HG02870 (cell line): Measurements from ENCODE around the gene ARHGEF16.

ENCODE experiments used
- ATAC-seq: cut with Tn5 transposase; IDR thresholded peaks from one replicate; pipeline ENCODE4 v1.9.1; 2021; ENCODE audit warnings: mild to moderate bottlenecking, moderate library complexity; ENCODE audit not compliant: unreplicated experiment

ARHGEF16 gene

DNA sequence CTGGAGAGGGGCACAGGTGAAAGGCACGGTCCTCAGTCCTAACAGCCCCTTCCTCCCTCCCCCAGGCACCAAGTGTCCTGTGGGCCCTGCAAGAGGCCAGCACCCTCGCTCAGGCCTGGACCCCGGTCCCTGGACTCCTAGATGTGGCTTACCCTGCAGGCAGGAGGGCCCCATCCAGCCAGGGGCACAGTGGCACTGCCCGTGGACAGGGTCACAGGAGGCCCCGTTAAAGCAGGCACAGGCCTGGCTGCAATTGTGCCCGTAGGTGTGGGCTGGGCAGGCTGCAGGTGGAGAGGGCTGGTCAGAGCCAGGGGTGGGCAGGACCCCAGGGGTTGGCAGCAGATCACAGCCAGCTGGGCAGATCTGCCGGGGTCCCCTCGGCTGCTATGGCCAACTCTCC lies 44.5 kb downstream of the ARHGEF16 start:
- ATAC-seq, result no peak

GRCh38 chr1:3499611-3500010 lies 45.1 kb downstream of the ARHGEF16 start:
- ATAC-seq, result no peak

GRCh38 chr1:3500265-3500835 lies 45.9 kb downstream of the ARHGEF16 start:
- no peak for ATAC-seq

DNA sequence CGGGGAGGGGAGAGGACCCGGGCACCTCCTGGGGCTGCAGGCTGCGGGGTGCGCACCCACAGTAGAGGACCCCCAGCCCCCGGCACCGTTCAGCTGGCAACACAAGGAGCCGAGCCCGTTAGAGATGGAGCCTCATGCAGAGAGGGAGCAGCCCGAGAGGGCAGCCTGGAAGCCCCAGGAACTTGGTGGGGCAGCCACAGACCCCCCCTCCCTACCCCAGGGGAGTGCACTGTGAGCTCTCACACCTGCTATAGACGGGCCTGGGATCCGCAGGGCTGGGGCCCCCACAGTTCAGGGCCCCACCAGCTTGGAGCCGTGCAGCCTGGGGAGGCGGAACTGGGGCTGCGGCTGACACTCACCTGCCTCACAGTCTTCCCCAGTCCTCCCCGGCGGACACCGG lies 47.0 kb downstream of the ARHGEF16 start:
- ATAC-seq, result no peak

DNA sequence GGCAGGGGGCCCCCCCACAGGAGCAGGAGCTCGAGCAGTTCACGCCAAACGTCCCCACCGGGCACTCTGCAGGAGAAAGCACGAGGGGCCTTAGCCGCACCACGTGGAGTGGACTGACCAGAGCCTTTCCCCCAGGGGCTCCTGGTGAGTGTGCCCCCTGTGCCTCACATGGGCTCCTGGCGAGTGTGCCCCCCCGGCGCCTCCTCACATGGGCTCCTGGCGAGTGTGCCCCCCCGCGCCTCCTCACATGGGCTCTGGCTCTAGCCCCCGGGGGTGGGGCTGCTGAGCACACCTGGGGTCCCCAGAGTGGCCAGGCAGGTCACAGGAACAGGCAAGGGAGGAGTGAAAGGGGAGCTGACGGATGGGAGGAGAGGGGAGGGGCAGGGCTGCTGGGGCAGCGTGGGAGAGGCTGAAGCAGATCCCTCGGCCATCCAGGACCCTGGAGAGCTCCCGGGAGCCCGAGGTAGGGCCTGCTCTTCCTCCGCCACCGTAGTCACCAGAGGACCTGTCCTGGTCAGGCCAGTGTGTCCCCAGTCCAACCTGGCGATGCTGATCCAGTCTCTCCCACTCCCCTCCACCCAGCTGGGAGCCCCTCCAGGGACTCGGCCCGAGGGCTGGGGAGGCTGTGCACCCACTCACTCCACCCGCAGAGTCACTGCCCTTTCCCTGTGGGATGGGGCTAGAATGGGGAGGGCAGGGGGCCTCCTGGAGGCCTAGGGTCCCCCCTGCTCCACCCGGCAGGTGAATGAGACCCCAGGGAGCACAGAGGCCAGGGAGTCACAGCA lies 47.6 kb downstream of the ARHGEF16 start:
- no peak for ATAC-seq

DNA sequence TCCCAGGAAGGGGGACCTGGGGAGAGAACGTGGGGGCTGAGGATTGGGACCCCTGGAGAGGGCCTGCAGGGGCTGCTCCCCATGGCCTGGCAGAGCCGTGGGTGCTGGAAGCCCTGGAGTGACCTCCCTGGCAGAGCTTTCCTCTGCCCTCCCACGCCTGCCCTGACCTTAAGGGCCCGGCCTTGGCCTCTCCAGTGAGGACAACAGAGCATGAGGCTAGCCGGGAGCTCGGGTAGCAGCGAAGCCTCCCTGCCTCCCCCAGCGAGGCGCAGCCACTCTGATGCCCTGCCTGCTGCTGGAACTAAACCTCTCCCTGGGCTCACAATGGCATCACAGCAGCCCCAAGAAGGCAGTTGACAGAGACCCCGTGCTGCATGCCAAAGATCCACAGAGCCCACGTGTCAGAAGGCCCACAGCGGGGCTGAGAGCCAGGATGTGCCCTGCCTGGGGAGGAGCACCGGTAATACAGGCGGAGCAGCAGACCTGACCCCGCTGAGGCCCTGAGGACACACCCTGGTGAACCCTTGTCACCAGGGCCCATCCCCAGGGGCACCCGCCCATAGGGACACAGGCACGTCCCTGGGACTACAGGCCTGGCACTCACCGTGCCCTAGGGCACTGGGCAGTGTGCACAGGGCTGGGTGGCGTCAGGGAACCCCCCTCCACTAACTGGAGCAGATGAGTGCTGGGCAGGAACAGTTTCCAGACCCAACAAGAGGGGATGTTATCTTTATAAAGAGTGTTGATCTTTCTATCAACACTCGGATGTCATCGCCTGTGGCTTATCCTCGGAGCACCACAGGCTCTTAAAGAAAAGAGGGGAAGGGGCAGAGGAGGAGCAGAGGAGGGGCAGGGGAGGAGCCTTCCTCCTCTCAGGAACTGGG lies 48.4 kb downstream of the ARHGEF16 start:
- no peak for ATAC-seq

DNA sequence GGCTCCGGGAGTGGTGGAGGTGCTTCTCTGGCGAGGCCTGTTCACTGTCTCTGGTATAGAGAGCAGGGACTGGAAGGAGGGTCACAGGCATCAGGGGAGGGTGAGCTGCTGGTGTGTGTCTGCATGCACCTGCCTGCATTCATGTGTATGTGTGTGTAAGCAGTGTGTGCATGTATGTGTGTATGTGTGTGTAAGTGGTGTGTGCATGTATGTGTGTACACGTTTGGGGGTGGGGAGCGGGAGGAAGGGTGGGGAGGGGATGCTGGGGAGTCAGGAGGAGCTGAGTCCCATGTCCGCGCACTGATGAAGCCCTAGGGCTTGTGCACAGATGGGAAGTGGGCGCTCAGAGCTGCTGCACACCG lies 49.0 kb downstream of the ARHGEF16 start:
- no peak for ATAC-seq

- ATAC-seq, result no peak
These were observed 49.8 kb downstream of the ARHGEF16 start for GRCh38 chr1:3504151-3504821.

DNA sequence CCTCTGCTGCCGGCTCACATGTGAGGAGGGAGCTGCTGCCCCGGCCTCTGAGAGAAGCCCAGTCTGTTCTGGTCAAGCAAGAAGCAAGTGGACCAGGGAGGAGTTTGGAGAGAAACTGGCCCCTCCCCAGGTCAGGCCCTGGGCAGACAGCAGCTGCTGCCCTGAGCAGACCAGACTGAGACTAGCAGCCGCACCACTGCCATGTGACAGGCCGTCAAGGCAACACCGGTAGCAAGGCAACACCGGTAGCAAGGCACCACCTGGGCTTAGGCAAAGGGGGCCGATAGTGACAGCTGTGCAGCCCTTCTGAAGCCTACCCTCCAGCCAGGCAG lies 50.3 kb downstream of the ARHGEF16 start:
- no peak for ATAC-seq

DNA sequence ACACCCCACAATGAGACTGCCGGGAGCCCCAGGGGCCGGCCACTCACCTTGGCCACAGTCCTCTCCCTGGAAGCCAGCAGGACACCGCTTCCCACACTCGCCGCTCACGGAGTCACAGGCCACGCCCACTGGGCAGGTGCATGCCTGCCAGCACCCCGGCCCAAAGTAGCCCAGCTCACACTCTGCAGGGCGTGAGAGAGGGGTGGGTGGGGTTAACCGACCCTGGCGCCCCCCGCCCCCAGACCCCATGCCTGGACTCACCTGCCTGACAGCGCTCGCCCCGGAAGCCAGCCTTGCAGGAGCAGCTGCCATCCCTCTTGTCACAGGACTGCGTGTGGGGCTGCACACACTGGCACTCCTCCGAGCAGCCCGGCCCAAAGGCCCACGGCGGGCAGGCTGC lies 50.7 kb downstream of the ARHGEF16 start:
- ATAC-seq, result no peak

GRCh38 chr1:3506041-3506440 lies 51.6 kb downstream of the ARHGEF16 start:
- no peak for ATAC-seq

DNA sequence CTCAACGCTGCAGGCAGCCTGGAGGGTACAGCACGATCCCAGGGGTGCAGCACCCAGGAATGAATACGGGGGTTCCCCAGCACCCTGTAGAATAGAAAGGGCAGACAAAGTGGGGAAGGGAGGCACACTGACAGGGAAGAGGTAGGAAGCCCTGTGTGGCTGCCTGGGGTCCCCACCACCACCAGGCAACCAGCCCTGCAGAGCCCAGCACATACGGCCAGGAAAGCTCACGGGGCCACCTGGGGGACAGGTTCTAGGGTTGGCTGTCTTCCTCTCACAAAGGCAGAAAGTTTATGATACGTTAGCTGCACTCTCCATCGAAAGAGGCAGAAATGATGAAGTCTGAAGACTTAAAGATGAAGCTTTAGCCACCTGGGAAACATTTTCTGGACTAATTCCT lies 52.5 kb downstream of the ARHGEF16 start:
- no peak for ATAC-seq

DNA sequence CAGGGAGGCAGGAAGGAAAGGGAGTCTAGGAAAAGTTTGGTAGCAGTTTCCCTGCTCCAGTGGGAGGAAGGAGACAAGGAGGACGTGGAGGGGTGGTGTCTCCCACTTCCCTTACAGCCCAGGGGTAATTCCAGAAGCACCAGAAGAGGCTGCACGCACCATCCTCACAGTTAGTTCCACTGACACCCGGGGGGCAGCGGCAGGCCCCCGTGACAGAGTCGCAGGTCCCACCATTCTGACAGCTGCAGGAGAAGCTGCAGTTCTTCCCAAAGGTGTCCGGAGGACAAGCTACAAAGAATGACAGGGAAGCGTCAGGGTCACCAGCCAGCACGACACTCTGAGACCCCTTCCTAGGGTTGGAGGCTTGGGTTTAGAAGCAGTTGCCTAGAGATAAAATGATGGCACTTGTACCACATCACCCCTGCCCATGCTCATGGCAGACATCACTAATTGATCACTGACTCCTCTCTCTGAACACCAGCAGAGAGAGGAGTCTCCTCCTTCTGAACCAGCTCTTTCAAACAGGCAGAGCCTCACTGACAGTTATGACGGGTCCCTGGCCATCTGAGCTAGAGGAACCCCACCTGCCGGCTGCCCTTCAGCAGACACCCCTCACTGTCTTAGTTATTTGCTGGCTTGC lies 53.3 kb downstream of the ARHGEF16 start:
- ATAC-seq, result no peak

DNA sequence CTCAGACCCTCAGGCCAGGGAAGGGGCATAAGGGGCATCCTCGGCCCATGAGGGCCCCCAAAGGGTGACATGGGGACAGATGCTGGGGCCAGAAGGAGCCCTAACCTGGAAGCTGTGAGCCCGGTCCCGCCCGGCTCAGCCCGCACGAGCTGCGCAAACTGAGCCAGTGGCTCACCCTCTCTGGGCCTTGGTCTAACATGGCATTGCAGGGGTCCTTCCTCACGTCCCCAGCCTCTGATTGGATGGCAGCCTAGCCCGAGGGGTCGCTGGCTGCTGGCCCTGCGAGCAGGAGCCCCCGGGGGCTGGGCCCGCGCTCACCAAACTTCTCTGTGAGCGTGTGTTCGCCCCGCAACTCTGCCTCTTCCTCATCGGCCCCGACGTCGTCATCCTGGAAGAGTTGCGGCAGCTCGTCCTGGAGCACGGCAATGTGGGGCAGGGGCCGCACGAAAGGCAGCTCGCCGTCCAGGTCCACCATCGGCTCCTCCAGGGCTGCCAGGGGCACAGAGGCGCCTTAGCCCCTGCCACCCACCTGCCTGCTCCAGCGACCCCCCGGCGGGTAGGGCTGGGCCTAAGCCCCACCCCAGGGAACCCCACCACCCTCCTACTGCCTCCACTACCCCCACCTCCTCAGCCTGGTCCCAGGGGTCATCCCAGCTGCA lies 54.4 kb downstream of the ARHGEF16 start:
- ATAC-seq, result no peak

GRCh38 chr1:3509721-3510120 lies 55.3 kb downstream of the ARHGEF16 start:
- no peak for ATAC-seq

DNA sequence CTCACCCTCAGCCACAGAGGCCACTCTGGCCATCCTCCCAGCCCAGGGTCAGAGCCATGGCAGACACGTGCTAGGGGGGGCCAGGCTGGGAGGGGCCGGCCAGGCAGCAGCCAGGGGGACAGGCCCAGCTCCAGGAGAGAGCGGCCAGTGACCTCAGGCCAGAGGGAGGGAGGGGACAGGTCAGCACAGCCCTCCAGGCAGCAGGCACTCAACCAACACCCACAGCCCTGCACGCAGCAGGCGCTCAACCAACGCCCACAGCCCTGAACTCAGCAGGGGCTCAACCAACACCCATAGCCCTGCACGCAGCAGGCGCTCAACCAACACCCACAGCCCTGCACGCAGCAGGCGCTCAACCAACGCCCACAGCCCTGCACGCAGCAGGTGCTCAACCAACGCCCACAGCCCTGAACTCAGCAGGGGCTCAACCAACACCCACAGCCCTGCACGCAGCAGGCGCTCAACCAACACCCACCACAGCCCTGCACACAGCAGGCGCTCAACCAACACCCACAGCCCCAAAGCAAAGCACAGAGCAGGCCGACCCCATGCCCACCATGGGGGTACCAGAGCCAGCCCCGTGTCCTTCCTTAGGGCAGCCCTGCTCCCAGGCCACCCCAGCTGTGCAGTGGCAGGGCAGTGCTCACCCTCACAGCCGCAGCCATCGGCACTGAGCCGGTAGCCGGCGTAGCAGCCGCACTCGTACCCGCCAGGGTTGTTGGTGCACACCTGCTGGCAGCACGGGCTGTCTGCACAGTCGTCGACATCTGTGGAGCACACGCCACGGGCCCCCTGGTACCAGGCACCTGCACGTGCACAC lies 55.9 kb downstream of the ARHGEF16 start:
- ATAC-seq, result no peak

DNA sequence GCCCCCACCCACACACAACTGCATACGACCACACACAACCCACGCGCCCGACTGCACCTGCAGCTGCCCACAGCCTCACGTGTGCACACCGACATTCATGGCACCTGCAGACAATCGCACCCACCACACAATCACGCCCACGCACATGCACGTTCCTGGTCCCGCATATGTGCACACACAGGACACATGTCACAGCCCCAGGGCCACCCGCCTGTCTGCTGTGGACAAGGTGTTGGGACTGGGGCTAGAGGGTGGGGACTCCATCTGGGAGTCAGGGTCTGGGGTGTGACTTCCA lies 56.4 kb downstream of the ARHGEF16 start:
- ATAC-seq, result no peak

DNA sequence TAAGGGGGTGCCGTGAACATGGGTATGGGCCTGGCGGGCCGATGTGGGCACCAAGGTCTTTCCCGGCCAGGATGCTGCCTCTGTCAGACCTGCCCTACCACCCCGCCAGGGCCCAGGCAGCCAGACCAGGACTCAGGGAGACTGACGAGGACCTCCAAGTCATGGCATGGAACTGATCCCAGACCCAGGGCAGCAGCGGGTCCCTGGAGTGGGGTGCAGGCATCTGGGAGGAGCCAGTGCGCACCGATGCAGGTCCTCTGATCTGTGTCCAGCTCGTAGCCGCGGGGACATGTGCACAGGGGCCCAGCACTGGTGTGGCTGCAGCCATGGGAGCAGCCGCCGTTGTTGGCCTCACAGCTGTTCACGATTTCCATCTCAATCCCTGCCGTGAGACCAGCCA lies 56.8 kb downstream of the ARHGEF16 start:
- ATAC-seq, result no peak

DNA sequence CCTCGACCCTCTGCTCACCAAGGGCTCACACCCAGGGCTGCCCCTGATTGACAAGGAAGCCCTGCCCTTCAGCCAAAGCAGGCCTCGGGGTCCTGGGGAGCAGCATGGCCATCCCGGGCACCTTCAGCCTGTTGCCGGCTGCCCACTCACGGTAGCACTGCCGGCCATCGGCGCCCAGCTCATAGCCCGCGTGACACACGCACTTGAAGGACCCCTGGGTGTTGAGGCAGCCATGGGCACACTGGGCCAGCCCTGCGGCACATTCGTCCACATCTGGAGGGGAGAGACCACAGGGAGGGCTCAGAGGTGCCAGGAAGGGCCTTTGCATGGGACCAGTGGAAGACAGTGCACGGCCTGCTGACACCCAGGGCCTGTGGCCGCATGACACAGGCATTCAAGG lies 57.4 kb downstream of the ARHGEF16 start:
- no peak for ATAC-seq

- no peak for ATAC-seq
These were observed 59.9 kb downstream of the ARHGEF16 start for GRCh38 chr1:3514404-3514803.
